SK-N-SH treated with all-trans-retinoic acid at 6 μM for 48 hours (cell line): ENCODE results near the gene ARHGAP10.

Source experiments
- CREB5 ChIP-seq: fragments of 250-450 bp; sonication (Bioruptor Pico); IDR thresholded peaks from 2 replicates; pipeline ENCODE4 v1.5.1; 2020; ENCODE audit warnings: low read depth, mild to moderate bottlenecking, moderate library complexity
- CSRNP3 ChIP-seq: fragments of 250-450 bp; sonication (Bioruptor Pico); IDR thresholded peaks from 2 replicates; pipeline ENCODE4 v1.5.1; 2021; ENCODE audit warnings: mild to moderate bottlenecking, moderate library complexity
- GLIS3 ChIP-seq: fragments of 250-450 bp; sonication (Bioruptor Pico); IDR thresholded peaks from 2 replicates; pipeline ENCODE4 v1.5.0; 2020; ENCODE audit warnings: mild to moderate bottlenecking, moderate library complexity
- OSR1 ChIP-seq: fragments of 250-450 bp; sonication (Bioruptor Pico); IDR thresholded peaks from 2 replicates; pipeline ENCODE4 v1.8.0; 2022; ENCODE audit warnings: moderate library complexity, mild to moderate bottlenecking, inconsistent platforms
- PATZ1 ChIP-seq: fragments of 250-450 bp; sonication (Bioruptor Pico); IDR thresholded peaks from 2 replicates; pipeline ENCODE4 v1.8.0; 2020; ENCODE audit warnings: mild to moderate bottlenecking, moderate library complexity, borderline replicate concordance
- RARB ChIP-seq: fragments of 250-450 bp; sonication (Bioruptor Pico); IDR thresholded peaks from 2 replicates; pipeline ENCODE4 v1.8.0; 2021; ENCODE audit warnings: mild to moderate bottlenecking, moderate library complexity
- SNAI2 ChIP-seq: fragments of 250-450 bp; sonication (Bioruptor Pico); IDR thresholded peaks from 2 replicates; pipeline ENCODE4 v1.5.0; 2020; ENCODE audit warnings: mild to moderate bottlenecking, moderate library complexity
- ZC3H10 ChIP-seq: fragments of 250-450 bp; sonication (Bioruptor Pico); IDR thresholded peaks from 2 replicates; pipeline ENCODE4 v1.5.1; 2021; ENCODE audit warnings: mild to moderate bottlenecking, moderate library complexity
- ZFP3 ChIP-seq: fragments of 250-450 bp; sonication (Bioruptor Pico); IDR thresholded peaks from 2 replicates; pipeline ENCODE4 v1.5.0; 2020; ENCODE audit warnings: mild to moderate bottlenecking, moderate library complexity
- ZFP30 ChIP-seq: fragments of 450-650 bp; formaldehyde crosslinking; IDR thresholded peaks from 2 replicates; pipeline ENCODE4 v1.5.0; 2022; ENCODE audit warnings: mild to moderate bottlenecking, moderate library complexity
- ZNF565 ChIP-seq: fragments of 450-650 bp; formaldehyde crosslinking; conservative IDR thresholded peaks from 2 replicates; pipeline ENCODE4 v1.5.0; 2020; ENCODE audit warnings: low read depth, mild to moderate bottlenecking, moderate library complexity
- ZNF8 ChIP-seq: fragments of 450-650 bp; formaldehyde crosslinking; IDR thresholded peaks from 2 replicates; pipeline ENCODE4 v1.5.0; 2020; ENCODE audit warnings: mild to moderate bottlenecking, moderate library complexity

DNA sequence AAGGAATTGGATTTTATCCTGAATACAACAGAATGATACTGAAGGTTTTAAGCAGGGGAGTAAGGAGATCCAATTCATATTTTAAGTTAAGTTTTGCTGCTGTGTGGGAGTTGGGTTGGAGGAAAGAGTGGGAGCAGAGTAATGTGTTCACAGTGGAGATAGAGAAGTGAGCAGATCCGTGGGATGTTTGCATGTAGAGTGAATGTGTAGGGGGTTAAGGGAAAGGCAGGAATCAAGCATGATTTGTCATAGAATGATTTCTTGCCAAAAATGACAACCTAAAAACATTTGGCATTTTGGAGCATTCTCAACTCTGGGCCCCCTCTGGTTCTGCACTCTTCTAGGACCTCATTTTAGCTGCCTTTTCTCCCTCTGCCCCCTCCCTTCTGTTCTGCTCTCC, 76.6 kb downstream of the ARHGAP10 start:
- TF ChIP-seq RARB (no peak), CREB5 (CRISPR knock-in tag) (no peak), ZFP3 (no peak), SNAI2 (CRISPR knock-in tag) (no peak), CSRNP3 (no peak), ZFP30 (no peak), PATZ1 (CRISPR knock-in tag) (no peak), GLIS3 (no peak), ZC3H10 (no peak), ZNF565 (no peak), OSR1 (CRISPR knock-in tag) (no peak), ZNF8 (no peak)
